Esophagus (tissue), 2 donors: ENCODE results near the gene EXOC2. TPM values are rescaled to one million over a fixed set of nuclear protein-coding genes. Genes with fewer than 3 reads are reported as not detected.

Experiments
- H3K27ac ChIP-seq, 2 donors: one replicate each; pipeline ENCODE4 v1.5.1; 2013; ENCODE audit warnings: low read depth in 2 of 2, mild to moderate bottlenecking in 2 of 2, inconsistent platforms in 1 of 2, low read length in 1 of 2, moderate library complexity in 1 of 2
- H3K27me3 ChIP-seq, 2 donors: one replicate each; pipeline ENCODE4 v1.6.1; 2013; ENCODE audit warnings: low read length in 2 of 2, control low read depth in 1 of 2, mild to moderate bottlenecking in 1 of 2; ENCODE audit not compliant: insufficient read depth in 2 of 2, control insufficient read depth in 1 of 2
- H3K36me3 ChIP-seq, 2 donors: one replicate each; pipeline ENCODE4 v1.6.1; 2013; ENCODE audit warnings: low read length in 1 of 2; ENCODE audit not compliant: control insufficient read depth in 2 of 2, insufficient read depth in 2 of 2
- H3K4me1 ChIP-seq, 2 donors: one replicate each; pipeline ENCODE4 v1.6.1; 2013; ENCODE audit warnings: low read length in 1 of 2; ENCODE audit not compliant: control insufficient read depth in 2 of 2, insufficient read depth in 2 of 2
- H3K4me3 ChIP-seq, 2 donors: one replicate each; pipeline ENCODE4 v1.5.1; 2013; ENCODE audit warnings: low read length in 2 of 2, mild to moderate bottlenecking in 2 of 2, low read depth in 1 of 2, moderate library complexity in 1 of 2
- H3K9me3 ChIP-seq, 2 donors: one replicate each; pipeline ENCODE4 v1.6.1; 2013; ENCODE audit warnings: mild to moderate bottlenecking in 2 of 2, low read depth in 1 of 2, low read length in 1 of 2, moderate library complexity in 1 of 2; ENCODE audit not compliant: control insufficient read depth in 2 of 2, insufficient read depth in 1 of 2
- WGBS, 2 donors: extraction: QIAGEN DNeasy Blood & Tissue Kit; methylation state at CpG; one replicate each; pipeline ENCODE4 v1.1.7; 2013; 5-methylcytosine and 5-hydroxymethylcytosine counted together
- polyA plus RNA-seq, 2 donors: library from polyadenylated mRNA; stranded (reverse); fragments of 200-250 nt; gene quantifications; one replicate each; pipeline ENCODE4 v1.2.3, GENCODE V29; 2013
- donor health status: healthy with polysubstance abuse.
- donor health status: Bipolar disorder and iron deficiency.

EXOC2 gene
- polyA plus RNA-seq, 2 donors: 5.0 to 9.5 TPM

- 96% methylated on average over 15 of the region's 15 CpGs for WGBS, 2 donors
- peaks cover 8 to 10% of the 10 kb centered on the region in 2 donors for H3K36me3 ChIP-seq
These were observed 207.2 kb downstream of the EXOC2 start for GRCh38 chr6:485655-486170.

GRCh38 chr6:484746-485145 lies 208.2 kb downstream of the EXOC2 start:
- Histone ChIP-seq H3K27me3 (no peaks in the 10 kb centered on the region), H3K9me3 (no peaks in the 10 kb centered on the region), H3K36me3 (peaks cover 8 to 10% of the 10 kb centered on the region in 2 donors), H3K27ac (no peak overlapping the region), H3K4me3 (no peak overlapping the region), H3K4me1 (no peaks in the 10 kb centered on the region)
- 92 to 94% methylated on average over 6 of the region's 6 CpGs for WGBS, 2 donors

More at GRCh38 chr6:485655-486170, 207.2 kb downstream of the EXOC2 start:
- Histone ChIP-seq H3K4me1 (no peaks in the 10 kb centered on the region), H3K9me3 (no peaks in the 10 kb centered on the region), H3K27ac (no peak overlapping the region), H3K27me3 (no peaks in the 10 kb centered on the region), H3K4me3 (no peak overlapping the region)

- peaks cover 8 to 10% of the 10 kb centered on the region in 2 donors for H3K36me3 ChIP-seq
- H3K27me3 ChIP-seq: no peaks in the 10 kb centered on the region
- WGBS, 2 donors: 66 to 75% methylated on average over 4 of the region's 4 CpGs
- H3K4me1 ChIP-seq: no peaks in the 10 kb centered on the region
- no peak overlapping the region for H3K4me3 ChIP-seq
- no peak overlapping the region for H3K27ac ChIP-seq
- H3K9me3 ChIP-seq: no peaks in the 10 kb centered on the region
These were observed 208.7 kb downstream of the EXOC2 start for GRCh38 chr6:484086-484745.

- H3K4me1 ChIP-seq: peaks cover 0 to 2% of the 10 kb centered on the region in 2 donors
- no peak overlapping the region for H3K4me3 ChIP-seq
- H3K27me3 ChIP-seq: no peaks in the 10 kb centered on the region
- 69 to 75% methylated on average over 14 of the region's 14 CpGs for WGBS, 2 donors
- H3K36me3 ChIP-seq: no peaks in the 10 kb centered on the region
- H3K9me3 ChIP-seq: no peaks in the 10 kb centered on the region
- no peak overlapping the region for H3K27ac ChIP-seq
These were observed 217.6 kb downstream of the EXOC2 start for GRCh38 chr6:475314-475713.

GRCh38 chr6:474453-475185 lies 218.3 kb downstream of the EXOC2 start:
- H3K36me3 ChIP-seq: no peaks in the 10 kb centered on the region
- 36 to 39% methylated on average over 19 of the region's 19 CpGs for WGBS, 2 donors
- H3K27ac ChIP-seq: no peak overlapping the region
- no peak overlapping the region for H3K4me3 ChIP-seq
- no peaks in the 10 kb centered on the region for H3K27me3 ChIP-seq
- no peaks in the 10 kb centered on the region for H3K9me3 ChIP-seq
- peaks cover 0 to 2% of the 10 kb centered on the region in 2 donors for H3K4me1 ChIP-seq

GRCh38 chr6:473768-474452 lies 219.0 kb downstream of the EXOC2 start:
- no peak overlapping the region for H3K4me3 ChIP-seq
- H3K27ac ChIP-seq: no peak overlapping the region
- H3K9me3 ChIP-seq: no peaks in the 10 kb centered on the region
- no peaks in the 10 kb centered on the region for H3K36me3 ChIP-seq
- H3K27me3 ChIP-seq: no peaks in the 10 kb centered on the region
- 80 to 84% methylated on average over 27 of the region's 27 CpGs for WGBS, 2 donors
- peaks cover 0 to 2% of the 10 kb centered on the region in 2 donors for H3K4me1 ChIP-seq

- Histone ChIP-seq H3K27ac (no peak overlapping the region), H3K27me3 (no peaks in the 10 kb centered on the region), H3K4me3 (no peak overlapping the region), H3K36me3 (no peaks in the 10 kb centered on the region), H3K9me3 (no peaks in the 10 kb centered on the region), H3K4me1 (peaks cover 0 to 2% of the 10 kb centered on the region in 2 donors)
- WGBS, 2 donors: 71 to 84% methylated on average over 3 of the region's 3 CpGs
These were observed 219.6 kb downstream of the EXOC2 start for GRCh38 chr6:473356-473755.

GRCh38 chr6:470901-471448 lies 222.0 kb downstream of the EXOC2 start:
- no peak overlapping the region for H3K27ac ChIP-seq
- H3K4me3 ChIP-seq: no peak overlapping the region
- peaks cover 0 to 2% of the 10 kb centered on the region in 2 donors for H3K4me1 ChIP-seq
- H3K27me3 ChIP-seq: no peaks in the 10 kb centered on the region
- WGBS, 2 donors: 82 to 84% methylated on average over 16 of the region's 16 CpGs
- H3K36me3 ChIP-seq: no peaks in the 10 kb centered on the region
- H3K9me3 ChIP-seq: no peaks in the 10 kb centered on the region
